PC-9 (cell line): ENCODE results near the gene GPR32. TPM values are rescaled to one million over a fixed set of nuclear protein-coding genes. Genes with fewer than 3 reads are reported as not detected.
"Not testable (repeated sequence)": the region's sequence is repeated elsewhere in the genome, so short reads cannot be mapped to it uniquely, and the experiment has no call there.

Source experiments
- BruUV-seq: library from RNA; stranded (reverse); fragments of 400-500 nt; replicated peaks from 2 replicates; lab custom pipeline; 2021; lab: Mats Ljungman, UMichigan
- CTCF ChIA-PET: fragments of 300-600 bp; sonication (Branson Sonifier 250); formaldehyde crosslinking; loops from one replicate; lab custom pipeline; 2022; ENCODE audit warnings: antibody characterized with exemption; lab: Charles Lee
- POLR2A ChIA-PET: fragments of 300-600 bp; sonication (Branson Sonifier 250); formaldehyde crosslinking; loops from one replicate; lab custom pipeline; 2022; ENCODE audit warnings: antibody characterized with exemption; ENCODE audit not compliant: unreplicated experiment; lab: Charles Lee
- DNase-seq, 2 experiments: peaks; one replicate each; pipeline versions ENCODE4 v3.0.0 to v3.0.0-alpha.2; 2015 to 2022; ENCODE audit warnings: mixed read lengths in 1 of 2
- H2AFZ ChIP-seq: fragments of 200-600 bp; sonication (generic); 2 replicates; pipeline ENCODE4 v1.8.1; 2017; ENCODE audit warnings: antibody characterized with exemption
- H3F3A ChIP-seq: fragments of 200-600 bp; sonication (generic); 2 replicates; pipeline ENCODE4 v1.8.1; 2017; ENCODE audit warnings: antibody characterized with exemption, mild to moderate bottlenecking, low read depth; ENCODE audit not compliant: insufficient read depth
- H3K27ac ChIP-seq: fragments of 200-600 bp; sonication (generic); 2 replicates; pipeline ENCODE4 v1.6.1; 2016; ENCODE audit warnings: mixed run types
- H3K27me3 ChIP-seq: fragments of 200-600 bp; sonication (generic); 2 replicates; pipeline ENCODE4 v1.6.1; 2016; ENCODE audit warnings: low read depth, mixed run types; ENCODE audit not compliant: insufficient read depth
- H3K36me3 ChIP-seq: fragments of 200-600 bp; sonication (generic); 2 replicates; pipeline ENCODE4 v1.6.1; 2016; ENCODE audit warnings: low read depth, mixed run types
- H3K4me1 ChIP-seq: fragments of 200-600 bp; sonication (generic); replicated peaks from 2 replicates; pipeline ENCODE4 v1.6.1; 2016; ENCODE audit warnings: mixed run types; ENCODE audit not compliant: insufficient read depth
- H3K4me2 ChIP-seq: fragments of 200-600 bp; sonication (generic); 2 replicates; pipeline ENCODE4 v1.6.1; 2017; ENCODE audit warnings: mixed run types
- H3K4me3 ChIP-seq: fragments of 200-600 bp; sonication (generic); 2 replicates; pipeline ENCODE4 v1.6.1; 2016; ENCODE audit warnings: mixed run types
- H3K79me2 ChIP-seq: fragments of 200-600 bp; sonication (generic); 2 replicates; pipeline ENCODE4 v1.6.1; 2017; ENCODE audit warnings: low read depth, mixed run types
- H3K9me2 ChIP-seq: fragments of 200-600 bp; sonication (generic); 2 replicates; pipeline ENCODE4 v1.8.1; 2017; ENCODE audit warnings: mild to moderate bottlenecking; ENCODE audit not compliant: insufficient read depth
- H3K9me3 ChIP-seq: fragments of 200-600 bp; sonication (generic); 2 replicates; pipeline ENCODE4 v1.8.1; 2016; ENCODE audit warnings: low read depth; ENCODE audit not compliant: insufficient read depth
- H4K20me1 ChIP-seq: fragments of 200-600 bp; sonication (generic); 2 replicates; pipeline ENCODE4 v1.8.1; 2017; ENCODE audit not compliant: insufficient read depth
- CTCF ChIP-seq: fragments of 200-600 bp; sonication (generic); conservative IDR thresholded peaks from 2 replicates; pipeline ENCODE4 v1.6.1; 2017; ENCODE audit warnings: mixed run types, antibody characterized with exemption, mild to moderate bottlenecking, moderate library complexity
- EZH2 ChIP-seq: fragments of 200-600 bp; sonication (generic); IDR thresholded peaks from 2 replicates; pipeline ENCODE4 v1.8.0; 2017; ENCODE audit warnings: antibody characterized with exemption, low read depth
- intact Hi-C: fragments of 100-400 bp; cut with micrococcal nuclease; formaldehyde crosslinking; loops from one replicate; pipeline ENCODE4 v1.10.0; 2022; ENCODE audit not compliant: unreplicated experiment
- total RNA-seq: library from RNA; stranded (reverse); gene quantifications from 2 replicates; pipeline ENCODE4 v1.2.3, GENCODE V29; 2021

The GPR32 gene
- total RNA-seq, 1 experiment from 2014 or later: not detected

DNA sequence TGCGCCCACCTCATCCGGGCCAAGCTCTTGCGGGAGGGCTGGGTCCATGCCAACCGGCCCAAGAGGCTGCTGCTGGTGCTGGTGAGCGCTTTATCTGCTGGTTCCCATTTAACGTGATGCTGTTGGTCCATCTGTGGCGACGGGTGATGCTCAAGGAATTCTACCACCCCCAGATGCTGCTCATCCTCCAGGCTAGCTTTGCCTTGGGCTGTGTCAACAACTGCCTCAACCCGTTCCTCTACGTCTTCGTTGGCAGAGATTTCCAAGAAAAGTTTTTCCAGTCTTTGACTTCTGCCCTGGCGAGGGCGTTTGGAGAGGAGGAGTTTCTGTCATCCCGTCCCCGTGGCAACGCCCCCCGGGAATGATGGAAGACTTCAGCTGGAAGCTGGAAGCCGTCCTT lies 11.2 kb upstream of the GPR32 start:
- BruUV-seq, H3F3A ChIP-seq, H3K4me3 ChIP-seq, H3K27ac ChIP-seq, H3K79me2 ChIP-seq, intact Hi-C loops, POLR2A ChIA-PET, DNase-seq, H3K4me2 ChIP-seq, H4K20me1 ChIP-seq, H3K4me1 ChIP-seq, H3K9me3 ChIP-seq, H2AFZ ChIP-seq, H3K9me2 ChIP-seq, H3K36me3 ChIP-seq: not testable (repeated sequence)
- CTCF ChIA-PET: interaction anchor here (0.7 kb wide), 1 partner anchor 56 kb away, joined by 4 read pairs; no protein-coding TSS in a partner anchor
- peaks cover 83% of the 10 kb centered on the region for H3K27me3 ChIP-seq

DNA sequence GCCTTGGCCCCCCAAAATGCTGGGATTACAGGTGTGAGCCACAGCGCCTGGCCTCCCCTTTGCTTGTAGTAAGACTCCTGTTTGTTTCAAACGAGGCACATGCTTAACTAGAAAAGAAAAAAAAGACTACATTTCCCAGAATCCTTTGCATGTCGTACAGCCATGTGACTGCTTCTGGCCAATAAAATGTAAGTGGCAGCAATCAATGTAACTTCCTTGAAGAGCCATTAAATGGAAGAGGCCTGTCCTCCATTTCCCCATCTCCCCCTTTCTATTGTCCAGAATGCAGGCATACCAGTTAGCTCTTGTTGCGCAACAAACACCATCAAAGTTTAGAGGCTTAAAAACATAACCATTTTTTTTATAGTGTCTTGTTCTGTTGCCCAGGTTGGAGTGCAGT lies 10.4 kb upstream of the GPR32 start:
- Histone ChIP-seq H3K27me3 (peaks cover 82% of the 10 kb centered on the region), H3F3A (peaks cover 4% of the 10 kb centered on the region; the same call in 1 of the 2 replicates), H3K27ac (no peak overlapping the region), H3K9me2 (no peaks in the 10 kb centered on the region), H3K79me2 (no peaks in the 10 kb centered on the region), H3K9me3 (no peaks in the 10 kb centered on the region), H4K20me1 (no peaks in the 10 kb centered on the region), H3K4me2 (no peak overlapping the region), H3K4me3 (no peak overlapping the region), H3K4me1 (no peaks in the 10 kb centered on the region), H2AFZ (no peak overlapping the region), H3K36me3 (no peaks in the 10 kb centered on the region)
- intact Hi-C loops: no loop called here
- no TSS peak for BruUV-seq
- TF ChIP-seq CTCF (no peak), EZH2 (no peak)
- DNase-seq: peak in 1 of 2 experiments; percentile 65
- ChIA-PET POLR2A (no interaction called here), CTCF (interaction anchor here (0.6 kb wide), 1 partner anchor 18 kb away, joined by 3 read pairs; no protein-coding TSS in a partner anchor)

DNA sequence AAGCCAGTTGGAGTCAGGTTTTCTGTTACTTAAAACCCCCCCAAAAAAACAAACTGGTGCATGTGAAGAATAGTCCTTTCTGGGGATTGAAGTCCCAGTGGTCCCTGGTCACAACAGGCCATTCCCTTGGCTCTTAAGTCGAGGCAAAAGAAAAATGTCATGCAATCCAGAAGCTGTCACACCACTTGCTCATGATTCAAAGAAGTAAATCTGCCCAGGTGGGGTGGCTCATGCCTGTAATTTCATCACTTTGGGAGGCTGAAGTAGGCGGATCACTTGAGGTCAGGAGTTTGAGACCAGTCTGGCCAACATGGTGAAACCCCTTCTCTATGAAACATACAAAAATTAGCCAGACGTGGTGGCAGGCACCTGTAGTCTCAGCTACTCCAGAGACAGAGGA lies 8.8 kb upstream of the GPR32 start:
- intact Hi-C loops, H3K27ac ChIP-seq, H3K36me3 ChIP-seq, H2AFZ ChIP-seq, H3K4me1 ChIP-seq, BruUV-seq, H3K4me3 ChIP-seq, H3K9me3 ChIP-seq, H3K79me2 ChIP-seq, POLR2A ChIA-PET, H3K4me2 ChIP-seq, H3F3A ChIP-seq, DNase-seq, H4K20me1 ChIP-seq, H3K9me2 ChIP-seq: not testable (repeated sequence)
- CTCF ChIA-PET: interaction anchor here (0.6 kb wide), 1 partner anchor 19 kb away, joined by 3 read pairs; no protein-coding TSS in a partner anchor
- H3K27me3 ChIP-seq: peaks cover 75% of the 10 kb centered on the region

GRCh38 chr19:50763521-50763920 lies 6.7 kb upstream of the GPR32 start:
- CTCF ChIA-PET: not testable (repeated sequence)

More at GRCh38 chr19:50763521-50763920, 6.7 kb upstream of the GPR32 start:
- POLR2A ChIA-PET: interaction anchor here (0.6 kb wide), 1 partner anchor 19 kb away, joined by 6 read pairs; no protein-coding TSS in a partner anchor
- DNase-seq, H3F3A ChIP-seq, H3K9me3 ChIP-seq, H3K36me3 ChIP-seq, intact Hi-C loops, H3K9me2 ChIP-seq, H3K4me2 ChIP-seq, H3K79me2 ChIP-seq, H2AFZ ChIP-seq, BruUV-seq, H4K20me1 ChIP-seq, H3K4me1 ChIP-seq, H3K4me3 ChIP-seq, H3K27ac ChIP-seq: not testable (repeated sequence)
- peaks cover 58% of the 10 kb centered on the region for H3K27me3 ChIP-seq
